ENCODE results near the gene PWWP2B. TPM values are rescaled to one million over a fixed set of nuclear protein-coding genes. Genes with fewer than 3 reads are reported as not detected.

Gene PWWP2B
- polyA plus RNA-seq, 1 donor = 5.4 TPM

DNA sequence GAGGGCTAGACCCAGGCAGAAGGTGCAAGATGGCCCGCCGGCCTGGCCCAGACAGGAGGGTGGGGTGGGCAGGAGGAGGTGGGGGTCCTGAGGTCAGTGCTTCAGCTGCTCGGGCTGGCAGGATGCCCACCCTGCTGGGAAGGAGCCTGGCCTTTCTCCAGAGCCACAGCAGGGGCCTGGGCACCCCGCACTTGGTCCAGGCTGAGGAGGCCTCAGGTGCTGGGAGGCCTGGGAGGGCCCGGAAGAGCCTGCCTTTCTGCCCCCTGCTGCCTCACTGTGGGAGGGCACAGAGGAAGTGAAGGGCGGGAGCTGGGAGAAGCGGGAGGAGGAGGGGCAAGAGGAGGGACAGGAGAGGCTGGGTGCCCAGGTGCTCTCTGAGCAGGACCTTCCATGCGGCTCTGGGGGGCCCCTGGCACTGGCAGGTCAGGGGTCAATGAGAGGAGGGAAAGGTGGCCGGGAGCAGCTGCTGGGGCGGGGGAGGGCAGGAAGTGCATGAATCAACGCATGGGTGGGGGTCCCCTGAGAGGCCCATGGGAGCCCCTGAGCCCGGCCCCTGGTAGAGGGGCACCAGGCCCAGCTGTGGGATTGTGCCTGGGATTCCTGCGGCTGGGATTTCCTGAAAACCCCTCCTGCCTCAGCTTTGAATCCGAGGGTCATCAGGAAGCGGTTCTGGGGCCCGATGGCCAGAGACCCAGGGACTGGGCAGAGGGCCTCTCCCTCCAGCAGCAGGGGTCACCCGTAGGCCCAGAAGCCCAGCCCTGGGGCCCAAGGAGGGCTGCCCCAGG is 49.9 kb downstream of the PWWP2B start:
- DNase-seq = no peak

DNA sequence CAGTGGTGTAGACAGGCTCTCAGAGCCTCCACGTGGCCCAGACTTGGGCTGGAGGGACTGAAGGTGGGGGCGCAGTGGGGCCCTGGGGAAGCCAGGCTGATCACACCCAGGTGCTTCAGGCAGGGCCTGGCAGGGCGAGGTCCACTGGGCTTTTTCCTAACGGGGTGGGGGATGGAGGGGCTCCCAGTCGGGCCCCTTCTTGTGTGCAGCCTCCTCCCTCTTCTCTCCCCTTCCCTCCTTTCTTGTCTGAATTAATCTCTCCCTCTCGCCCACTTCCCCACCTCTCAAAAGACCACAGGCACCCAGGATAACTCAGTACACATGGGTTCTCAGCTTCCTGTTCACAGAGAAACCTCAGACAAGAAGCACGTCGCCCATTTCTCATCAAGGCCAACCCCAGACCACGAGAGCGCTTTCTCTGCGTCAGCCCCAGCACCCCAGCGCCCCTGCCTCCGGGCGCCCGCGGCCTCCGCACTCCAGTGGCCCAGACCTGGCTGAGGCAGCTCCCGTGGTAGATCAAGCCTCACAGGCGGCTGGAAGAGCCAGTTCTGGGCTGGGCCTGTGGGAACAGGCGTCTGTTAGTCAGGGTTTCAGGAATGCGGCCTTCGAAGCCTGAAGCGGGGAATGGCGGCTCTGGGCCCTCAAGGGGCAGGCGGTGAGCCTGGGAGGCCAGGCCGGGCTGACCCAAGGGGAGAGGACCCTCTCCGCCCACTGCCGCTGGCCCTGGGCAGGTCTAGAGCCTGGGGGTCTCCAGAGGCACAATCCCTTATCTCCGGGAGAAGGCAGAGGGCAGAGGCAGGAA is 50.6 kb downstream of the PWWP2B start:
- no peak for DNase-seq

GRCh38 chr10:132448248-132448731 is 51.3 kb downstream of the PWWP2B start:
- no peak for DNase-seq

DNA sequence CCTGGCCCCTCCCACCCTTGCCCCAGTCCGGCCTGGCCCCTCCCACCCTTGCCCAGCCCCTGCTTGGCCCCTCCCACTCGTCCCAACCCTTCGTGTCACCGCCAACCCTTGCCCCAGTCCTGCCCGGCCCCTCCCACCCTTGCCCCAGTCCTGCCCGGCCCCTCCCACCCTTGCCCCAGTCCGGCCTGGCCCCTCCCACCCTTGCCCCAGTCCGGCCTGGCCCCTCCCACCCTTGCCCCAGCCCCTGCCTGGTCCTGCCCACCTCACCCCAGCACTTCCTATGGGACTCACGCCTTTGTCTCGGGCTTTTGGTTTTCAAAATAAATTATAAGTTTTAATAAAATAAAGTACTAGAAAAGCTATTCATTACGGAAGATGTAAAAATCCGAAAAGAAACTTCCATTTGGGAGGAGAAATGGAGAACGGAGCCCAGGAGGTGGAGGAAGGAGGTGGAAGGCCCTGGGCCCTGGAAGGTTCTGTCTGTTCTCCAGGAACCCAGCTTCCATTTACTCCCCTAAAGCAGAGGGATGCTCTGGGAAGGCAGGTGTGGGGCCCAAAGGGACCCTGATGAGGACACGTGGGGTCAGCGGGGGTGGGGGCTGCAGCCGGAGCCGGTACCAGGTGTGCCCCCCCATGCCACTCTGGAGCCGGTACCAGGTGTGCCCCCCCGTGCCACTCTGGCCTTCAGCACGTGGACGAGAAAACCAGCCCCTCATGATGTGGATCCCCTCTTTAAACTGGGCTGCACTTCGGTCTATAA is 52.2 kb downstream of the PWWP2B start:
- DNase-seq = no peak

- DNase-seq = no peak
These were observed 52.8 kb downstream of the PWWP2B start for GRCh38 chr10:132449811-132450181.

DNA sequence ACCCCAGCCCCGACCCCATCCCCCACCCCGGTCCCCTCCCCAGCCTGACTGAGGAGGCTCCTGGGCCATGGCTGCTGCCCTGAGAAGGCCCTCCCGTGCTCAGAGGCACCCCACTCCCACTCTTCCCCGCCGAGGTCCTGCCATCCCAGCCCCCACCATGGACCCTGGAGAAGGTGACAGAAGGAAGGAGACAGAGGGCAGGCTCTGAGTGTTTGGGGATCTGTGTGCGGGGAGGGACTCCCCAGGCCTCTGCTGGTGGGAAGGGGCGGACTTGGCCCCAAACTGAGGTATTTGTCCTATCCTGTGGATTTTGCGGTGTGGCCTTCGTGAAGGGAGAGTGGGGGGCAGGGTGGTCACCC is 53.4 kb downstream of the PWWP2B start:
- no peak for DNase-seq

DNA sequence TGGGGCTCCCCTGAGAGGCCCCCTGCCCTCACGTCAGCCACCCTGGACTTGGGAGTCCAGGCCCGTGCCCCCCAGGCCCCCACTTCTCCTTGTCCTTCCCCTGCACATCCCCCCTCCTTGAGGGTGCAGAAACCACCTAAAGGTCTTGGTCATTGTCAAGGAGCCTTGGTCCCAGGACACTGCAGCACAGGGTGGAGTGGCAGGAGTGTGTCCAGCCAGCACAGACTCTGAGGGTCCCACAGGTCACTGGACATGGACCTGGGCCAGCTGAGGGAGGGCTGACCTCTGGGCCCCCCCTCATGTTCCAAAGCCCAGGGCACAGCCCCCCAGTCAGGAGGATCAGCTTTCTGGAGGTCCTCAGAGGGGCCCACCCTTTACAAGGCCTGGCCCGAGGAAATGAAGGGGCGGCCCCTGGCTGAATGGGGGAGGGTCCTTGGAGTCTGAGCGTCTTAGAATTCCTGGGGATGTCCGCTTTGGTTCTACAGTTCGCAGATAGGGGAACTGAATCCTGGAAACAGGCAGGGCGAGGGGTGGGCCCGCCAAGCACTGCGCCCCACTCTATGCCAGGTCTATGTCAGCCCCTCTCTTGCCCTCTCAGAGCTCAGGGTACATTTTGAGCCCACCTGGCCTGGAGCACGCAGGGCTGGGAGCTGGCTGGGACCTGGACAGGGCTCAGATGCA is 54.0 kb downstream of the PWWP2B start:
- DNase-seq = no peak

DNA sequence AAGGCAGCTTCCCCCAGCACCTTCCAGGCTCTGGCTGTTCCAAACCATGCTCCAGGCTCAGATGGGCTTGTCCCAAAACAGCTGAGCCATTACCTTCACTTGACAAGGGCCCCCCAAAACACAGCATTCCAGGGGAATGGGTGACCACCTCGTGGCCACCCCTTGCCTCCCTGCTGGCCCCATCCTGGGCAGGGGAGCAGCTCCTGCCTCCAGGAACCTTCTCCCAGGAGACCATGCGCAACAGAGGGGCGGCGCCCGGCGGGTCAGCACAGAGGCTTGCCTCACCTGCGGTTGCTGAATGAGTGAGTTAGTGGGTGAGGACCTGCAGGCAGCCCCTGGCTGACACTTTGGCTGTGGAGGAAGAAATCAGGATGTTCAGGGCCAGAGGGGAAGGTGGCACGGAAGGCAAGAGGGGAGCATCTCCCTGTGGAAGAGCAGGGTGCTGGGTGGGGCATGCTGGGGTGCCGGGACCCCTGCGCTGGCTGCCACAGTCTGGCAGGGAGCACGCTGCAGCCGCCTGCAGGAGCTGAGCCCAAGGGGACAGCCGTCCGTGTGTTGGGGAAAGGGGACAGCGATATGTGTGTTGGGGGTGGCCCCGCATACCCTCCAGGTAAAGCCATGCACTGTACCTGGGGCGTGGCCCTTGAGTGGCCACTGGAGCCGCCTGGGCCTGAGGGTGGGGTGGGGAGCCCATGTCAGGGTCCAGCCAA is 54.7 kb downstream of the PWWP2B start:
- DNase-seq = no peak

- DNase-seq = no peak
These were observed 55.2 kb downstream of the PWWP2B start for GRCh38 chr10:132452216-132452650.

DNA sequence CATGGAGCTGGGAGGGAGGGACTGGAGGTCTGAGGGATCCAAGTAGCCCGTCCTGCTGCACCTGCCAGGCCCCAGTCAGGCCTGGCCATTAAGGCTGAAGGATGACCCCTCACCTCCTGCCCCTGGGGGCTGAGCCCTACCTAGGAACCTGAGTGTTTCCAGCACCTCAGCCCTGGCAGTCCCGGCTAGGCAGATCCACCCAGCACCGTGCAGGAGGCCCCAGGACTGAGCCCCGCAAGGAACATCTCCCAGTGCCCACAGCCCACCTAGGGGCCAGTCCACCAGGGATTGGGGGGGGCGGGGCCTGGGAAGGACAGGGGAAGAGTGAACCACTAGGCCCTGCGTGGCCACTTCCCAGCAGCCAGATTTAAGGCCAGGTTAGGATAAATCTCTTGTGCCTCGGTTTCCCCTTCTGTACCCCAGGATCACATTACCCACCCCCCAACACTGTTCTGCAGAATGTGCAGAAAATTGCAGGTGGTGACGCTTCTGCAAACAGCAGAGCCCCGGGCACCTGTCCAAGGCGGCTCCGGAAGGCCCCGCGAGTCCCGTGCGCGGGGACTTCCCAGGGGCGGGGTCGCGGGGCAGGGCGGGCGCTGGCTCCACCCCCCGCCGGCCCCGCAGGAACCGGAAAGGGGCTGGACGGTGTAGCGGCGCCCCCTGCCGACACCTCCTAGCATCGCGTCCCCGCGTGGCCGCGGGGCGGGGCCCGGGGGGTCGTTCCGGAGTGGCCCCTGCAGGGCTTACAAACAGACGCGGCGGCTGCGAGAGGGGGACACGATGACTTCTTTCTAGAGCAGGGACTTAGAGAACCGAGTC is 55.9 kb downstream of the PWWP2B start:
- DNase-seq = peak; percentile 56

DNA sequence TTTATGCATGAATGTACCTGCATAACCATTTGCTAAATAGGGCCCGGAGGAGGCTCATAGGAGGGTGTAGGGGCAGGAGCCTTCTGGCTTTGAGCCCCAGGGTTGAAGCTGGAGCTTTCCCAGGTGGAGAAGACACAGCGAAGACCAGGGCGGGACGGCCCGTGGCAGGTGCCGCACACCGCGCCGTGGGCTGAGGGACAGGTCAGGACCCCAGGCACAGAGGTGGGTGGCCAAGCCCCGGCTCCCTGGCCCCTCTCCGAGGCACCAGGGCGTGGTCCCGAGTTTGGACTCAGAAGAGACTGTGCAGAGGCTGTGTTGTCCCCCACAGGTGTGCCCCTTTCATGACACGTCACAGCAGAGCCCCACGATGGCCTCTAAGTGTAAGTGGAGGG is 56.5 kb downstream of the PWWP2B start:
- DNase-seq = no peak

DNA sequence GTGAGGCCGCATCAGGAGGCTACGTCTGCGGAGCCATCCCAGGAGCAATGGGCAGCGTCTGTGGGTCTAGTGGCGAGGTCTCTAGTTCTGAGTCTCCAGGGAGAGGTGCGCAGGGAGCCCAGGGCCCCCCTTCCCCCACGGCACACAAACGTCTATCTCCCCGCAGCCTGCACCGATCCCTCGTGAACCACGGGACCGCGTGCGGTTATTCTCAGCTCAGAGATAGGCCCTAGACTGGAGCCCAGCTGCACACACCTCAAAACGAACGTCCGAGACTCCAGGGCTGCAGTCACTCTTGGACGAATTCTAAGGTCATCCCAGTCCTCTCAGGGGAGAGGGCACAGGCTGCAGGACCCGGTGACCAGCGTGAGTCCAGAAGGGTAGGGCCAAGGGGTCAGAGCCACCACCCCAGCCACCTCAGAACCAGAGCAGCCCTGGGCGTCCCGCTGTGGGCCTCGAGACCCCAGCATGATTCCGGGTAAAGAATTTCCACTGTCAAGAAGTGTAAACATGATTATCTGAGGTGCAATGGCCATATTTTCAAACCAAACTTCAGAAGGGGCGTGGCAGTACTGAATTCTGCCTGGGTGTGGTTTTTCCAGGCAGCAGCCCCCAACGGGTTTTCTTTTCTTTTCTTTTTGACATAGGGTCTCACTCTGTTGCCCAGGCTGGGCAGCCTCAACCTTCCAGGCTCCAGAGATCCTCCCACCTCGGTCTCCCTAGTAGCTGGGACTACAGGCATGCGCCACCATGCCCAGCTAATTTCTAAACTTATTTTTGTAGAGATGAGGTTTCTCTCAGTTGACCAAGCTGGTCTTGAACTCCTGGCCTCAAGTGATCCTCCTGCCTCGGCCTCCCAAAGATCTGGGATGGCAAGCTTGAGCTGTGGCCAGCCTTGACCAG is 57.5 kb downstream of the PWWP2B start:
- no peak for DNase-seq

GRCh38 chr10:132455441-132455971 is 58.5 kb downstream of the PWWP2B start:
- DNase-seq = no peak

GRCh38 chr10:132455986-132456847 is 59.2 kb downstream of the PWWP2B start:
- DNase-seq = no peak

DNA sequence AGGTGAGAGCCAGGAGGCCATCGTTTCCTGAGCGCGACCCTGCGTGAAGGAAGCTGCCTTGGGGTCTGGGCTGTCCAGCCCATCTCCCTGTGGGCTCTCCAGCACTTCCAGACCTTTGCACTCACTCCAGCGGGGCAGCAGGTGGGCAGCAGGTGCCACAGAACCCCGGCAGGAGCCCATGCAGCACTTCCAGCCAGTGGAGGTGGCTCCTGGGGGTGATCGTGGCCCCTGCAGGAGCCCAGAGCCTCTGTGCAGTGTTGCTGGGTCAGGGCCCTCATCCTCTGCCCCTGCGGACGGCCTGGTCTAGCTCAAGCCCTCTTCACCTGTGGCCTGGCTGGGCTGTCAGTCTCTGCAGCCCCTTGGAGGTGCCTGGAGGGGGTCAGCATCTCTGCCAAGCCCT is 59.9 kb downstream of the PWWP2B start:
- DNase-seq = no peak

- no peak for DNase-seq
These were observed 60.5 kb downstream of the PWWP2B start for GRCh38 chr10:132457328-132458070.

GRCh38 chr10:132458071-132458585 is 61.1 kb downstream of the PWWP2B start:
- no peak for DNase-seq

Data from left kidney (tissue), 2 donors.